Subcutaneous abdominal adipose tissue (tissue), 5 donors: ENCODE data around the gene PTPN4.

Source experiments
- H3K27ac ChIP-seq: one replicate; pipeline ENCODE4 v1.7.0; 2013; ENCODE audit warnings: low read depth, mild to moderate bottlenecking, inconsistent platforms, low read length, moderate library complexity
- H3K27me3 ChIP-seq, 5 donors: one replicate each; pipeline ENCODE4 v1.7.0; 2013; ENCODE audit warnings: low read length in 5 of 5, inconsistent platforms in 1 of 5; ENCODE audit not compliant: control insufficient read depth in 5 of 5, insufficient read depth in 4 of 5
- H3K36me3 ChIP-seq, 5 donors: one replicate each; pipeline ENCODE4 v1.7.0; 2013; ENCODE audit warnings: low read length in 5 of 5; ENCODE audit not compliant: control insufficient read depth in 5 of 5, insufficient read depth in 5 of 5
- H3K4me1 ChIP-seq, 5 donors: one replicate each; pipeline ENCODE4 v1.7.0; 2013; ENCODE audit warnings: low read length in 5 of 5, mild to moderate bottlenecking in 3 of 5, moderate library complexity in 1 of 5; ENCODE audit not compliant: control insufficient read depth in 5 of 5, insufficient read depth in 5 of 5
- H3K4me3 ChIP-seq, 5 donors: one replicate each; pipeline ENCODE4 v1.7.0; 2013; ENCODE audit warnings: low read length in 5 of 5, low read depth in 1 of 5
- H3K9ac ChIP-seq, 5 donors: one replicate each; pipeline ENCODE4 v1.7.0; 2013; ENCODE audit warnings: low read length in 5 of 5, mild to moderate bottlenecking in 4 of 5, moderate library complexity in 3 of 5
- H3K9me3 ChIP-seq, 5 donors: one replicate each; pipeline ENCODE4 v1.7.0; 2013; ENCODE audit warnings: low read length in 5 of 5; ENCODE audit not compliant: control insufficient read depth in 5 of 5
- donor health status: healthy.
- donor health status: healthy.
- donor health status: healthy.
- donor health status: healthy.
- donor health status: healthy.

The PTPN4 gene

DNA sequence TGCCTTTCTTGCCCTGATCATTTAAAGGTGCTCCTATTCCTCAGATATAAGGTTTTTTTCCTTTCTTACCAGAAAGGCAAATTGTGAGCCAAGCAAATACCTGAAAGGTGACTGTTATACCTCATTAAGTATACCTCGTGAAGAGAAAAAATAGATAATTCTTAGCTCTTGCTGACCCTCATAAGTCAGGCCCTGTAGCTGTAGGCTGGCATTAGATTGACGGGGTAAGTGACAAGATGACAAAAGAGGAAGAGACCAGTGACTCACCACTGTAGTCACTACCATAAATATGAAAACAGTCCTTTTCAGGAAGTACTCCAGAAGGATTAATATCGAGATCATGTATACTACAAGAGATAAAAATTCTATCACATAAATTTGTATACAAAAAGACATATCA, 104.6 kb downstream of the PTPN4 start:
- H3K9me3 ChIP-seq: no peaks in the 10 kb centered on the region
- no peaks in the 10 kb centered on the region for H3K36me3 ChIP-seq
- H3K27ac ChIP-seq: no peak overlapping the region

DNA sequence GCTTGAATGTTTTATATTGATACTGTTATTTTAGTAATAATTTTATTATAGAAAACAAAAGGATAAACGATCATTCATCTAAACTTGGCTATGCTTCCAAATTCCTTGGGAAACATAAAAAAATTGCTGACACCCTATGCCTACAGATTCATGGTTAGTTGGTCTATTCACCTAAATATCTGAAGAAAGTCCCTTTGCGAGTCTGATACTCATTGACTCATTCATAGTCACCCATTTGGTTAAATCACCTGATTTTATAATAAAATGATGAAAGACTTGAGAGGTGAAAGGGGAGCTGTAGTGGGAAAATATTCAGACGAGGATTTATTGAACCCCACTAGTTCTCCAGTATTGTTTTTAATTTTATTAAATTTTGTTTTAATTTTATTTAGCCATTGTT, 112.0 kb downstream of the PTPN4 start:
- H3K36me3 ChIP-seq: no peaks in the 10 kb centered on the region
- H3K27me3 ChIP-seq: no peaks in the 10 kb centered on the region
- no peak overlapping the region for H3K27ac ChIP-seq
- no peaks in the 10 kb centered on the region for H3K9me3 ChIP-seq
- H3K4me3 ChIP-seq: no peak overlapping the region
- no peak overlapping the region for H3K9ac ChIP-seq
- no peaks in the 10 kb centered on the region for H3K4me1 ChIP-seq

More for the DNA sequence above, 104.6 kb downstream of the PTPN4 start:
- Histone ChIP-seq H3K4me3 (no peak overlapping the region), H3K9ac (no peak overlapping the region), H3K27me3 (no peaks in the 10 kb centered on the region), H3K4me1 (peaks cover 0 to 7% (median 4%) of the 10 kb centered on the region in 5 donors)

- H3K4me3 ChIP-seq: no peak overlapping the region
- no peak overlapping the region for H3K27ac ChIP-seq
- H3K9me3 ChIP-seq: no peaks in the 10 kb centered on the region
- H3K4me1 ChIP-seq: peaks cover 0 to 3% (median 0%) of the 10 kb centered on the region in 5 donors
- no peak overlapping the region for H3K9ac ChIP-seq
- H3K36me3 ChIP-seq: no peaks in the 10 kb centered on the region
- H3K27me3 ChIP-seq: no peaks in the 10 kb centered on the region
These were observed 113.9 kb downstream of the PTPN4 start for GRCh38 chr2:119873350-119874315.

DNA sequence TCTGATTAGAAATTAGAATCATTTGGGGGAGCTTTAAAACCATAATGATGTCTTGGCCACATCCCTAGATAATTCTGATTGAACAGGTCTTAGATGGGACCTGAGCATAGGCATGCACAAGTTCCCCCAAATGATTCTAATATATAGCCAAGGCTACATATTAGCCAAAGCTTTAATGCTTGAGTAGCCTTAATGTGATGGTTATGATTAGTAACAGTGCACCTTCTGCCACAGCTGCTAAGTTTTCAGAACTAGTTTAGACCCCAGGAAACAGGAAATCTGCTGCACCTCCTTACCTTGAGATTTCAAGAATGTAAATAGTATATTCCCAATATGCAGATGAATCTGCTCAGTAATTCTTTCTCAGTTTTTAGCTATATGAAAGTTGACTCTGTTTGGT, 119.8 kb downstream of the PTPN4 start:
- H3K36me3 ChIP-seq: peaks cover 0 to 3% (median 3%) of the 10 kb centered on the region in 5 donors
- no peaks in the 10 kb centered on the region for H3K9me3 ChIP-seq
- H3K27me3 ChIP-seq: no peaks in the 10 kb centered on the region
- peaks cover 0 to 3% (median 0%) of the 10 kb centered on the region in 5 donors for H3K4me1 ChIP-seq
- no peak overlapping the region for H3K4me3 ChIP-seq
- no peak overlapping the region for H3K27ac ChIP-seq
- H3K9ac ChIP-seq: no peak overlapping the region

GRCh38 chr2:119888680-119889079, 129.0 kb downstream of the PTPN4 start:
- no peak overlapping the region for H3K9ac ChIP-seq
- peaks cover 0 to 15% (median 3%) of the 10 kb centered on the region in 5 donors for H3K4me1 ChIP-seq
- no peaks in the 10 kb centered on the region for H3K27me3 ChIP-seq
- H3K4me3 ChIP-seq: no peak overlapping the region
- peaks cover 0 to 13% (median 0%) of the 10 kb centered on the region in 5 donors for H3K9me3 ChIP-seq
- H3K36me3 ChIP-seq: peaks cover 3 to 16% (median 6%) of the 10 kb centered on the region in 5 donors
- no peak overlapping the region for H3K27ac ChIP-seq

DNA sequence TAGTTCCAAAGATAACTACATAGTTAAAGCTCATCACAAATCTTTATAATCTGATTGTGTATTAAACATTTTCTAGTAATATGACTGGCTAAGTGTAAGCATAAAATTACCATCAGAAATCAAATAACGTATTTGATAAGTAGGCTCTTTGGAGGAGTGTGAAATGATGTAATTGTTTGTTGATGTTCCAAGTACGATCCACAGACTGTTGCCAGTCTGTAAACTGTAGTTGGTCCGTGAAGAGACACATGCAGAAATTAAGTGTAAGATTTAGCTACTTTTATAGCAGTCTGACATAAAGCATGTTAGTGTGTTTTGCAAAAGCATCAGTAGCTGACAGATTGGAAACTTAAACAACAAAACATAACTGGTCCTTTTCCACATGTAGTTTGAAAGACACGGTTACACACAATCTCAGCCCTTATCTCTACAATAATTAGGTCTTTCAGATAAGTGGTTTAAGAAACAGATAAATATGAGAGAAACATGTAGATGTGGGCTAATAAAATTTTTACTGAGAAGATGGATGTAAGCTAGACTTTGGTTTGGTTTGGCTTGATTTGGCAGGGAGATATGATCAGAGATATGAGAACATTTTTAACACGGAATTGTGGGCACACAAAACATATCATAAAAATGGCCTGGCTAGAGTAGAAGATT, 138.1 kb downstream of the PTPN4 start:
- Histone ChIP-seq H3K36me3 (peaks cover 14 to 41% (median 24%) of the 10 kb centered on the region in 5 donors), H3K4me3 (no peak overlapping the region), H3K9me3 (no peaks in the 10 kb centered on the region), H3K27me3 (no peaks in the 10 kb centered on the region), H3K4me1 (peaks cover 0 to 8% (median 0%) of the 10 kb centered on the region in 5 donors), H3K9ac (no peak overlapping the region), H3K27ac (no peak overlapping the region)

DNA sequence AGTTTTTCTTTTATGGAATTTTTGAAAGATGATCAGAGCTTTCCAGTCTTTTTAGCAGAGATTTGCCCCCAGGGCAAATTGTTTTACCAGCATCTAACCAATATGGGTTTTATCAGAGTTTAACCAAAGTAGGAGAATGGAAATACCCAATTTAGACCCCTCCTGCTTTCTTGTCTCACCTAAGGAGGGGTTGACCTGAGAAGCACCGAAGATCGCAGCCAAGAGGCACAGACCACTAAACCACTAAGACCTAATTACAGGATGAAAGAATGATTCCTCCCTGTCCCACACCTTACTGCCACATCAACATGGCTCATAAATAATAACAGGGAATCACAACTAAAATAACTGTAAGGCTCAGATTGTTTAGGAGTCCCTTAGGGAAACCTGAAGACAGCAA, 141.3 kb downstream of the PTPN4 start:
- H3K9me3 ChIP-seq: peaks cover 0 to 6% (median 0%) of the 10 kb centered on the region in 5 donors
- no peaks in the 10 kb centered on the region for H3K4me1 ChIP-seq
- H3K27ac ChIP-seq: no peak overlapping the region
- no peaks in the 10 kb centered on the region for H3K27me3 ChIP-seq
- H3K4me3 ChIP-seq: no peak overlapping the region
- H3K36me3 ChIP-seq: peaks cover 24 to 38% (median 33%) of the 10 kb centered on the region in 5 donors
- H3K9ac ChIP-seq: no peak overlapping the region

- Histone ChIP-seq H3K36me3 (peaks cover 0 to 19% (median 4%) of the 10 kb centered on the region in 5 donors), H3K9me3 (no peaks in the 10 kb centered on the region), H3K4me3 (no peak overlapping the region), H3K27ac (no peak overlapping the region), H3K27me3 (no peaks in the 10 kb centered on the region), H3K9ac (no peak overlapping the region), H3K4me1 (no peaks in the 10 kb centered on the region)
These were observed 150.8 kb downstream of the PTPN4 start for GRCh38 chr2:119910566-119910965.

GRCh38 chr2:119914266-119914665, 154.5 kb downstream of the PTPN4 start:
- Histone ChIP-seq H3K27ac (no peak overlapping the region), H3K9me3 (no peaks in the 10 kb centered on the region), H3K4me3 (no peak overlapping the region), H3K27me3 (no peaks in the 10 kb centered on the region), H3K36me3 (peaks cover 0 to 13% (median 3%) of the 10 kb centered on the region in 5 donors), H3K9ac (no peak overlapping the region), H3K4me1 (no peaks in the 10 kb centered on the region)

DNA sequence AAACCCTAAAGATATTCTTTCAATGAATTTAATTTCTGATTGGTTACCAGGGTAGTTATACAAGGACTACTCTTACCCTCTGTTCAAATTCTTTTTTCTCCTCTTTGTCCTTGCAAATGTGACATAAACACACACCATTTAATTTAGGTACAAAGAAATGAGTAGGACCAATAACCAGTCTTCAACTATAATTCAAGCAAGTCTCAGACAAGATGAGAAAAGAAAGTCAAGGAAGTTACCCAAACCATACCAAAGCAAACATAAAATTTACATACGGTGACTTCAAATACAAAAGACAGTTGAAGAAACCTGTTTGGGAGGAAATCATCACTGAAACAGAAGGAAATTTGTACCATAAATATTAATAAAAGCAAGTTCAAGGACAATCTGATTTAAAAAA, 162.1 kb downstream of the PTPN4 start:
- Histone ChIP-seq H3K9me3 (no peaks in the 10 kb centered on the region), H3K4me1 (no peaks in the 10 kb centered on the region), H3K4me3 (no peak overlapping the region), H3K9ac (no peak overlapping the region), H3K27me3 (no peaks in the 10 kb centered on the region), H3K27ac (no peak overlapping the region), H3K36me3 (no peaks in the 10 kb centered on the region)
